ENCODE data around the gene FAR1.

Gene FAR1

GRCh38 chr11:13776134-13776815 is 107.8 kb downstream of the FAR1 start:
- no peak for DNase-seq (ENCODE audit: low read depth in 2 of 2)

GRCh38 chr11:13777341-13777985 is 109.0 kb downstream of the FAR1 start:
- DNase-seq (ENCODE audit: low read depth in 2 of 2): no peak

DNA sequence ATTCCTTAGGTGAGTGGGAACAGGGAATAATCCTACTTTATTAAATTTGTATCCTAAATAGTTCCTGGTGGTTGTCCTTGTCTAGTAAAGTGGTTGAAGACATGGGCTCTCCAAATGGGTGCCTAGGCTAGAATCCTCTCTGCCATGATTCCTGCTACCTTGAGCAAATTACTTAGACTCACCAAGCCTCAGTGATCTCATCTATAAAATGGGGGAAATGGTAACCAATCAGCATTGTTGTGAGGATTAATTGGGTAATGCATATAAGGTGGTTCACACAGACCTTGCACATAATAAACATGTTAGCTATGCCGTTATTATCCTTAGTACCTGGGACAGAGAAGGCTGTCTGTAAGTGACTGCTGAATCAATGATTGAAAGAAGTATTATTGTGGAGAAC is 109.9 kb downstream of the FAR1 start:
- DNase-seq (ENCODE audit: low read depth in 2 of 2): no peak

- DNase-seq (ENCODE audit: low read depth in 2 of 2): no peak
These were observed 112.7 kb downstream of the FAR1 start for GRCh38 chr11:13781153-13781552.
